Right atrium auricular region (tissue), 2 donors: ENCODE results near the gene GLB1L3. TPM values are rescaled to one million over a fixed set of nuclear protein-coding genes. Genes with fewer than 3 reads are reported as not detected.

Experiments used
- DNase-seq: peaks from one replicate; pipeline ENCODE4 v3.0.0-alpha.2; 2019; ENCODE audit warnings: low spot score
- H3K27ac ChIP-seq, 2 donors: fragments of 200-600 bp; sonication (generic); 1 replicate in 1 of 2; 2 replicates in 1 of 2; pipeline ENCODE4 v1.5.1; 2016 to 2019
- H3K27me3 ChIP-seq, 2 donors: fragments of 200-600 bp; sonication (generic); one replicate each; pipeline versions ENCODE4 v1.5.1 to v1.6.0; 2017 to 2019
- H3K36me3 ChIP-seq: fragments of 200-600 bp; sonication (generic); one replicate; pipeline ENCODE4 v1.5.1; 2016
- H3K4me1 ChIP-seq, 2 donors: fragments of 200-600 bp; sonication (generic); one replicate each; pipeline versions ENCODE4 v1.5.1 to v1.6.0; 2017 to 2019
- H3K4me3 ChIP-seq, 2 donors: fragments of 200-600 bp; sonication (generic); 1 replicate in 1 of 2; 2 replicates in 1 of 2; pipeline ENCODE4 v1.5.1; 2017 to 2019; ENCODE audit warnings: mild to moderate bottlenecking in 1 of 2, moderate library complexity in 1 of 2
- H3K9me3 ChIP-seq, 2 donors: fragments of 200-600 bp; sonication (generic); one replicate each; pipeline ENCODE4 v1.5.1; 2019
- total RNA-seq, 2 donors: library from RNA; depleted of rRNA; stranded (reverse); fragments of >200 nt; gene quantifications; one replicate each; pipeline ENCODE4 v1.1.0, GENCODE V29; 2016
- TF ChIP-seq, protein P1 (sequence below), 2 donors: fragments of 200-600 bp; sonication (generic); IDR thresholded peaks; one replicate each; pipeline ENCODE4 v1.5.1; 2019; ENCODE audit warnings: antibody characterized with exemption in 2 of 2

The GLB1L3 gene
- total RNA-seq, 2 donors from 2014 or later = not detected

GRCh38 chr11:134361661-134362060 lies 85.5 kb downstream of the GLB1L3 start:
- Histone ChIP-seq H3K27ac (no peak overlapping the region), H3K4me3 (no peak overlapping the region), H3K36me3 (no peaks in the 10 kb centered on the region), H3K4me1 (peaks cover 0 to 5% of the 10 kb centered on the region in 2 donors), H3K27me3 (no peaks in the 10 kb centered on the region), H3K9me3 (no peaks in the 10 kb centered on the region)
- no peak for DNase-seq
- TF ChIP-seq, protein P1, sequence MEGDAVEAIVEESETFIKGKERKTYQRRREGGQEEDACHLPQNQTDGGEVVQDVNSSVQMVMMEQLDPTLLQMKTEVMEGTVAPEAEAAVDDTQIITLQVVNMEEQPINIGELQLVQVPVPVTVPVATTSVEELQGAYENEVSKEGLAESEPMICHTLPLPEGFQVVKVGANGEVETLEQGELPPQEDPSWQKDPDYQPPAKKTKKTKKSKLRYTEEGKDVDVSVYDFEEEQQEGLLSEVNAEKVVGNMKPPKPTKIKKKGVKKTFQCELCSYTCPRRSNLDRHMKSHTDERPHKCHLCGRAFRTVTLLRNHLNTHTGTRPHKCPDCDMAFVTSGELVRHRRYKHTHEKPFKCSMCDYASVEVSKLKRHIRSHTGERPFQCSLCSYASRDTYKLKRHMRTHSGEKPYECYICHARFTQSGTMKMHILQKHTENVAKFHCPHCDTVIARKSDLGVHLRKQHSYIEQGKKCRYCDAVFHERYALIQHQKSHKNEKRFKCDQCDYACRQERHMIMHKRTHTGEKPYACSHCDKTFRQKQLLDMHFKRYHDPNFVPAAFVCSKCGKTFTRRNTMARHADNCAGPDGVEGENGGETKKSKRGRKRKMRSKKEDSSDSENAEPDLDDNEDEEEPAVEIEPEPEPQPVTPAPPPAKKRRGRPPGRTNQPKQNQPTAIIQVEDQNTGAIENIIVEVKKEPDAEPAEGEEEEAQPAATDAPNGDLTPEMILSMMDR (IDR thresholded peaks at IDR 0.05) = no peak

GRCh38 chr11:134362192-134362901 lies 86.2 kb downstream of the GLB1L3 start:
- TF ChIP-seq, protein P1 (IDR thresholded peaks at IDR 0.05) = no peak
- Histone ChIP-seq H3K27me3 (no peaks in the 10 kb centered on the region), H3K27ac (no peak overlapping the region), H3K4me1 (peaks cover 0 to 5% of the 10 kb centered on the region in 2 donors), H3K36me3 (no peaks in the 10 kb centered on the region), H3K4me3 (no peak overlapping the region), H3K9me3 (no peaks in the 10 kb centered on the region)
- DNase-seq = no peak

GRCh38 chr11:134363161-134363560 lies 87.0 kb downstream of the GLB1L3 start:
- TF ChIP-seq, protein P1 (IDR thresholded peaks at IDR 0.05) = no peak
- Histone ChIP-seq H3K4me1 (peaks cover 0 to 5% of the 10 kb centered on the region in 2 donors), H3K4me3 (no peak overlapping the region), H3K9me3 (no peaks in the 10 kb centered on the region), H3K27me3 (no peaks in the 10 kb centered on the region), H3K27ac (no peak overlapping the region), H3K36me3 (no peaks in the 10 kb centered on the region)
- DNase-seq = no peak

DNA sequence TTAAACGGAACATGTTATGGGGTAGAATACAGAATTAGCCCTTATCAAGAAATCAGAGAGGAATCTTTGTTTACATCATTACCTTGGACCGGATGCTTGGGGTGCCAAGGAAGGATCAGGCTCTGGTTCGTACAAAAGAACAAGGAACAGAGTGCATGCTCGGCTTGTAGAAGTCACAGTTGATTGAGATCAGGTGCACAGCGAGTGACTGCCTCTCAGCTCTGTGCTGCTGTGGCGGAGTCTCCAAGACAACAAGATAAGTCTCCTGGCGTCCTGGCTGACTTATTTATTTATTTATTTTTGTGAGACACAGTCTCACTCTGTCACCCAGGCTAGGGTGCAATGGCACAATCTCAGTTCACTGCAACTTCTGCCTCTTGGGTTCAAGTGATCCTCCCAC lies 87.4 kb downstream of the GLB1L3 start:
- no peak overlapping the region for H3K27ac ChIP-seq
- TF ChIP-seq, protein P1 (IDR thresholded peaks at IDR 0.05) = no peak
- H3K4me1 ChIP-seq = peaks cover 0 to 5% of the 10 kb centered on the region in 2 donors
- no peaks in the 10 kb centered on the region for H3K27me3 ChIP-seq
- no peaks in the 10 kb centered on the region for H3K36me3 ChIP-seq
- H3K4me3 ChIP-seq = no peak overlapping the region
- no peak for DNase-seq
- no peaks in the 10 kb centered on the region for H3K9me3 ChIP-seq

DNA sequence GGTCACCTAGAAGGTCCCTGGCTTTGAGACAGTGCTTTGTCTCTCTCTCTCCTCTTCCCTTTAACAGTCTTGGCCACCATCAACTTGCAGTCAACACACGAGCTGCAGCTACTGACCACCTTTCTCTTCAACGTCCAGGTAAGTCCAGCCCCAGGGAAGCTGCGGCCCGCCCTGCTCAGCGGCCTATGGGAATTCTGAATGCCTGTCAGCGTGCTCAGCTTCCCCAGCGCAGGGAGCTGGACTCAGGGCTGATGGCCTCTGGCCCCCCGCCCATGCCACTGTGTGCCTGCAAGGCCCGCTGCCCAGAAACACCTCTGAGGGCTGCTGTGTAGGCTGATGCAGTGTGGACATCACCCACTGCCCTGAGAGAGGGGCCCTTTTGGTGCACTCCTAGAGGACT lies 88.1 kb downstream of the GLB1L3 start:
- DNase-seq = no peak
- Histone ChIP-seq H3K36me3 (no peaks in the 10 kb centered on the region), H3K27ac (no peak overlapping the region), H3K27me3 (no peaks in the 10 kb centered on the region), H3K9me3 (no peaks in the 10 kb centered on the region), H3K4me3 (no peak overlapping the region), H3K4me1 (peaks cover 0 to 5% of the 10 kb centered on the region in 2 donors)
- TF ChIP-seq, protein P1 (IDR thresholded peaks at IDR 0.05) = no peak
